Stomach (tissue), 4 donors: ENCODE measurements around the gene OSBPL1A.

Experiments used
- EP300 ChIP-seq: sonication (generic); formaldehyde crosslinking; IDR thresholded peaks from one replicate; pipeline ENCODE4 v1.6.1; 2017; ENCODE audit warnings: antibody characterized with exemption
- POLR2A ChIP-seq, 4 donors: fragments of 450-650 bp; IDR thresholded peaks; one replicate each; pipeline ENCODE4 v1.6.1; 2016; ENCODE audit warnings: antibody characterized with exemption in 4 of 4, control low read depth in 2 of 4, mild to moderate bottlenecking in 1 of 4, moderate library complexity in 1 of 4

DNA sequence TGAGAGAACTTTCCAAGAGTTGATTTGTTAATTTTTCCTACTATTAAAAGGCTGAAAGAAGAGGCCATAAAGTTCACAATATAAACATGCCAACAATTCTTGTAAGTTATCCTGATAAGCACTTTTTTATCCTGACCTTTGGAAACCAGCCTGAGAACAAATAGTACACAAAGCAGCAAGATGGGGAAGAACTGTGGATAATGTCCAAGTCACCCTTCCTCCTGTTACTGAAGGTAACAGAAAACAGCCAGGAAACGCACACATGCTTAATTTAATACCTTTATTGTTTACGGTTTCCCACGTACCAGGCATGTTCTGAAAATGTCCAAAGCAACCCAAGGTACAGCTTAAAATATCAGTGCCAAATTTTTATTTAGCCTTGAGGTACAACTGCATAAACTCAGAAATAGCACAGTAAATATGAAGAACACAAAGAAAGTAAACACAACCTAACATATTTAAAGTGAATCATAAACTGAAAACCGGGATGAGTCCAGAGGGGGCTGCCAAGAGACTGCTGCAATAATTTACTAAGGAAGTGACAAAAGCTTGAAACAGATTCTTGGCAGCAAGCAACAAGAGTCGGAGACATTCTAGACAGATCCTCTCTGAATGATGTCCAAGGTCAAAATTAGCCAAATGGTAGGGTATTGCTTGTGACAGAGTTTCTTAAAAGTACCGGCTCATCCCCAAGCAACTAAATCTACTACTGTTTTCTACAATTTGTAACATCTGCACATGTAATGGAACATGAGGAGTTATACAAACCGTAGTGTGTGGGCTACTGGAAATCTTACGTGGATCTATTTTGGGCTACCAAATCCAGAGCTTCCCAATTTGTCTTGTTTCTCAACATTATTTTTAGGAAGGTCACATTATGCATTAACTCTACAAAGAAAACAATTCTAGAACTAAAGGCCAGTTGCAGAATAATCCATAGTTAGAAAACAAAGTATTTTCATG, 165.6 kb downstream of the OSBPL1A start:
- TF ChIP-seq EP300 (no peak), POLR2A (IDR thresholded peaks at IDR 0.05) (no peak)
